AG04450 (cell line): ENCODE data around the gene RYK. TPM values are rescaled to one million over a fixed set of nuclear protein-coding genes. Genes with fewer than 3 reads are reported as not detected.

ENCODE experiments used
- CTCF ChIA-PET: fragments of 300-600, 350-600 bp; formaldehyde crosslinking; extraction: SDS; loops from one replicate; lab custom pipeline; 2022; ENCODE audit warnings: antibody characterized with exemption, inconsistent platforms; lab: Charles Lee
- POLR2A ChIA-PET: fragments of 350-600 bp; formaldehyde crosslinking; extraction: SDS; loops from one replicate; lab custom pipeline; 2021; ENCODE audit warnings: antibody characterized with exemption, inconsistent platforms; lab: Yijun Ruan, JAX
- DNase-seq: peaks from one replicate; pipeline ENCODE4 v3.0.0-alpha.2; 2011; ENCODE audit warnings: low read depth, low spot score
- H3K27ac ChIP-seq: one replicate; pipeline ENCODE4 v1.5.1; 2012; ENCODE audit warnings: low read depth, low read length, control low read depth
- H3K27me3 ChIP-seq: one replicate; pipeline ENCODE4 v1.6.0; 2012; ENCODE audit warnings: low read length; ENCODE audit not compliant: control insufficient read depth, insufficient read depth
- H3K4me3 ChIP-seq: 2 replicates; pipeline ENCODE4 v1.5.1; 2011; ENCODE audit warnings: mild to moderate bottlenecking, low read depth, low read length, control low read depth
- H3K9me3 ChIP-seq: 2 replicates; pipeline ENCODE4 v1.5.1; 2012; ENCODE audit warnings: low read length; ENCODE audit not compliant: control insufficient read depth, insufficient read depth
- CTCF ChIP-seq: IDR thresholded peaks from 2 replicates; pipeline ENCODE4 v1.5.1; 2011; ENCODE audit warnings: low read depth, low read length, control low read depth, inconsistent platforms
- polyA plus RNA-seq: library from polyadenylated mRNA; depleted of rRNA; stranded (reverse); fragments of >200 nt; gene quantifications from 2 replicates; pipeline ENCODE4 v1.2.3, GENCODE V29; 2011

RYK gene
- polyA plus RNA-seq, 1 experiment = 74.5 TPM

- Histone ChIP-seq H3K27ac (no peak overlapping the region), H3K4me3 (no peak overlapping the region), H3K9me3 (no peaks in the 10 kb centered on the region), H3K27me3 (no peaks in the 10 kb centered on the region)
- ChIA-PET POLR2A (no interaction called here), CTCF (interaction anchor here (0.8 to 13.6 kb wide), 3 partner anchors 16 to 263 kb away, joined by 3 to 188 read pairs (median 28); no protein-coding TSS in a partner anchor)
- TF ChIP-seq CTCF = no peak
- no peak for DNase-seq
These were observed 56.4 kb downstream of the RYK start for GRCh38 chr3:134194247-134194646.

- no peak for DNase-seq
- Histone ChIP-seq H3K4me3 (no peak overlapping the region), H3K27ac (no peak overlapping the region), H3K9me3 (no peaks in the 10 kb centered on the region), H3K27me3 (no peaks in the 10 kb centered on the region)
- ChIA-PET CTCF (interaction anchor here (2.2 kb wide), 1 partner anchor 22 kb away, joined by 15 read pairs; no protein-coding TSS in a partner anchor), POLR2A (no interaction called here)
- TF ChIP-seq CTCF = peak; percentile 19
These were observed 60.4 kb downstream of the RYK start for GRCh38 chr3:134190250-134190649.

- ChIA-PET POLR2A (no interaction called here), CTCF (interaction anchor here (2.2 kb wide), 1 partner anchor 22 kb away, joined by 15 read pairs; no protein-coding TSS in a partner anchor)
- no peak for TF ChIP-seq CTCF
- Histone ChIP-seq H3K27me3 (no peaks in the 10 kb centered on the region), H3K9me3 (no peaks in the 10 kb centered on the region), H3K27ac (no peak overlapping the region), H3K4me3 (no peak overlapping the region)
- DNase-seq = no peak
These were observed 60.8 kb downstream of the RYK start for GRCh38 chr3:134189849-134190248.

- Histone ChIP-seq H3K9me3 (no peaks in the 10 kb centered on the region), H3K27me3 (no peaks in the 10 kb centered on the region), H3K4me3 (no peak overlapping the region), H3K27ac (no peak overlapping the region)
- no peak for TF ChIP-seq CTCF
- CTCF ChIA-PET = interaction anchor here (1.3 kb wide), 1 partner anchor 26 kb away, joined by 5 read pairs; no protein-coding TSS in a partner anchor
- DNase-seq = no peak
- POLR2A ChIA-PET = no interaction called here
These were observed 64.3 kb downstream of the RYK start for GRCh38 chr3:134186391-134186790.

- Histone ChIP-seq H3K27me3 (no peaks in the 10 kb centered on the region), H3K27ac (no peak overlapping the region), H3K9me3 (no peaks in the 10 kb centered on the region), H3K4me3 (no peak overlapping the region)
- ChIA-PET CTCF (interaction anchor here (1.2 to 2.7 kb wide), 2 partner anchors 31 to 251 kb away, joined by 4 to 16 read pairs; no protein-coding TSS in a partner anchor), POLR2A (no interaction called here)
- DNase-seq = no peak
- TF ChIP-seq CTCF = no peak
These were observed 69.9 kb downstream of the RYK start for GRCh38 chr3:134180761-134181160.
